Pons (tissue), 1 donor: Measurements from ENCODE around the gene OSER1.

Source experiments
- DNase-seq: peaks from one replicate; pipeline ENCODE4 v3.0.0-alpha.2; 2016; ENCODE audit warnings: low spot score

Gene OSER1

GRCh38 chr20:44224637-44225036 lies 14.1 kb upstream of the OSER1 start:
- DNase-seq, result no peak

- DNase-seq, result no peak
Measured at GRCh38 chr20:44223721-44224120, 13.2 kb upstream of the OSER1 start.

- DNase-seq, result no peak
Measured at GRCh38 chr20:44222633-44223368, 12.2 kb upstream of the OSER1 start.

GRCh38 chr20:44222027-44222426 lies 11.5 kb upstream of the OSER1 start:
- no peak for DNase-seq

- no peak for DNase-seq
Measured at GRCh38 chr20:44221368-44221954, 10.9 kb upstream of the OSER1 start.

GRCh38 chr20:44219791-44220190 lies 9.2 kb upstream of the OSER1 start:
- DNase-seq, result no peak

GRCh38 chr20:44219170-44219730 lies 8.7 kb upstream of the OSER1 start:
- DNase-seq, result no peak

GRCh38 chr20:44218446-44218845 lies 7.9 kb upstream of the OSER1 start:
- DNase-seq, result no peak

GRCh38 chr20:44217342-44218092 lies 6.9 kb upstream of the OSER1 start:
- DNase-seq, result peak; percentile 67

GRCh38 chr20:44215125-44215524 lies 4.6 kb upstream of the OSER1 start:
- DNase-seq, result peak; percentile 71

GRCh38 chr20:44212792-44213191 lies 2.2 kb upstream of the OSER1 start:
- no peak for DNase-seq

- peak; percentile 55 for DNase-seq
Measured at GRCh38 chr20:44211177-44212039, 837 bp upstream of the OSER1 start.

- DNase-seq, result peak; percentile 29
Measured at GRCh38 chr20:44209686-44210405, 725 bp downstream of the OSER1 start.

GRCh38 chr20:44208770-44209169 lies 1.8 kb downstream of the OSER1 start:
- no peak for DNase-seq

GRCh38 chr20:44208165-44208564 lies 2.4 kb downstream of the OSER1 start:
- DNase-seq, result no peak

GRCh38 chr20:44207126-44207723 lies 3.3 kb downstream of the OSER1 start:
- no peak for DNase-seq

- DNase-seq, result no peak
Measured at GRCh38 chr20:44206132-44206531, 4.4 kb downstream of the OSER1 start.

- DNase-seq, result no peak
Measured at GRCh38 chr20:44204832-44205215, 5.7 kb downstream of the OSER1 start.

- no peak for DNase-seq
Measured at GRCh38 chr20:44204156-44204831, 6.3 kb downstream of the OSER1 start.

GRCh38 chr20:44203161-44203560 lies 7.4 kb downstream of the OSER1 start:
- no peak for DNase-seq
